ENCODE data around the gene ENHO. TPM values are rescaled to one million over a fixed set of nuclear protein-coding genes. Genes with fewer than 3 reads are reported as not detected.

The ENHO gene
- total RNA-seq, 2 experiments from 2014 or later, result 0.45 TPM; not detected in 1

- Histone ChIP-seq H3K4me1 (ENCODE audit: insufficient read depth, low read length) (no peaks in the 10 kb centered on the region), H3K27me3 (ENCODE audit: control insufficient read depth in 1 of 2, insufficient read depth in 2 of 2, low read length in 2 of 2) (peaks cover 3 to 8% of the 10 kb centered on the region in 2 experiments), H3K4me3 (ENCODE audit: low read length) (no peak overlapping the region), H3K9me3 (ENCODE audit: control insufficient read depth in 1 of 2, insufficient read depth in 1 of 2, low read length in 2 of 2) (no peaks in the 10 kb centered on the region), H3K36me3 (ENCODE audit: insufficient read depth, low read length) (no peaks in the 10 kb centered on the region), H3K27ac (ENCODE audit: low read depth in 1 of 2, low read length in 2 of 2) (no peak overlapping the region)
- Mint-ChIP-seq H3K4me1 (ENCODE audit: low read depth) (no peaks in the 10 kb centered on the region), H3K36me3 (ENCODE audit: low read depth) (no peaks in the 10 kb centered on the region), H3K4me3 (no peak overlapping the region), H3K9me3 (no peaks in the 10 kb centered on the region), H3K27ac (no peak overlapping the region), H3K27me3 (peaks cover 70% of the 10 kb centered on the region)
- ATAC-seq (ENCODE audit: poor library complexity), result no peak
- TF ChIP-seq CTCF (IDR thresholded peaks at IDR 0.05), result no peak
- ChIA-PET CTCF (no interaction called here), POLR2A (no interaction called here)
- intact Hi-C loops (cut with DNase I, micrococcal nuclease), result no loop called here
- DNase-seq, result no peak
Measured at GRCh38 chr9:34568133-34568532, 45.3 kb upstream of the ENHO start.

GRCh38 chr9:34566972-34567371 lies 44.2 kb upstream of the ENHO start:
- CTCF ChIA-PET, result no interaction called here
- H3K36me3 ChIP-seq (ENCODE audit: insufficient read depth, low read length), result no peaks in the 10 kb centered on the region
- peaks cover 69% of the 10 kb centered on the region for H3K27me3 Mint-ChIP-seq
- no peak overlapping the region for H3K4me3 ChIP-seq (ENCODE audit: low read length)
- ATAC-seq (ENCODE audit: poor library complexity), result no peak
- no peak overlapping the region for H3K27ac ChIP-seq (ENCODE audit: low read depth in 1 of 2, low read length in 2 of 2)
- H3K27ac Mint-ChIP-seq, result no peak overlapping the region
- peaks cover 3 to 8% of the 10 kb centered on the region in 2 experiments for H3K27me3 ChIP-seq (ENCODE audit: control insufficient read depth in 1 of 2, insufficient read depth in 2 of 2, low read length in 2 of 2)
- H3K9me3 ChIP-seq (ENCODE audit: control insufficient read depth in 1 of 2, insufficient read depth in 1 of 2, low read length in 2 of 2), result peaks cover 0 to 3% of the 10 kb centered on the region in 2 experiments
- POLR2A ChIA-PET, result no interaction called here
- H3K36me3 Mint-ChIP-seq (ENCODE audit: low read depth), result no peaks in the 10 kb centered on the region
- intact Hi-C loops (cut with DNase I, micrococcal nuclease), result no loop called here
- no peaks in the 10 kb centered on the region for H3K9me3 Mint-ChIP-seq
- TF ChIP-seq CTCF (IDR thresholded peaks at IDR 0.05), result no peak
- DNase-seq, result no peak
- no peaks in the 10 kb centered on the region for H3K4me1 Mint-ChIP-seq (ENCODE audit: low read depth)
- H3K4me1 ChIP-seq (ENCODE audit: insufficient read depth, low read length), result no peaks in the 10 kb centered on the region
- H3K4me3 Mint-ChIP-seq, result no peak overlapping the region

- no peak overlapping the region for H3K4me3 ChIP-seq (ENCODE audit: low read length)
- Mint-ChIP-seq H3K4me3 (no peak overlapping the region), H3K9me3 (no peaks in the 10 kb centered on the region), H3K27ac (no peak overlapping the region), H3K27me3 (peaks cover 69% of the 10 kb centered on the region), H3K4me1 (ENCODE audit: low read depth) (no peaks in the 10 kb centered on the region), H3K36me3 (ENCODE audit: low read depth) (no peaks in the 10 kb centered on the region)
- TF ChIP-seq CTCF (IDR thresholded peaks at IDR 0.05), result no peak
- no peaks in the 10 kb centered on the region for H3K36me3 ChIP-seq (ENCODE audit: insufficient read depth, low read length)
- H3K4me1 ChIP-seq (ENCODE audit: insufficient read depth, low read length), result no peaks in the 10 kb centered on the region
- intact Hi-C loops (cut with DNase I, micrococcal nuclease), result no loop called here
- ChIA-PET CTCF (no interaction called here), POLR2A (no interaction called here)
- peaks cover 3 to 8% of the 10 kb centered on the region in 2 experiments for H3K27me3 ChIP-seq (ENCODE audit: control insufficient read depth in 1 of 2, insufficient read depth in 2 of 2, low read length in 2 of 2)
- peaks cover 0 to 6% of the 10 kb centered on the region in 2 experiments for H3K9me3 ChIP-seq (ENCODE audit: control insufficient read depth in 1 of 2, insufficient read depth in 1 of 2, low read length in 2 of 2)
- DNase-seq, result no peak
- ATAC-seq (ENCODE audit: poor library complexity), result no peak
- H3K27ac ChIP-seq (ENCODE audit: low read depth in 1 of 2, low read length in 2 of 2), result no peak overlapping the region
Measured at GRCh38 chr9:34566322-34566721, 43.5 kb upstream of the ENHO start.

Measured in CD4-positive, alpha-beta T cell (primary cell).